Neural cell (in vitro differentiated cells): ENCODE measurements around the gene GNG3. TPM values are rescaled to one million over a fixed set of nuclear protein-coding genes. Genes with fewer than 3 reads are reported as not detected.

Experiments
- H2AFZ ChIP-seq: fragments of 200-600, 300-800 bp; sonication (generic), shearing (Covaris generic); 2 replicates; pipeline ENCODE4 v1.6.0; 2014; ENCODE audit warnings: low read depth, mild to moderate bottlenecking, antibody characterized with exemption, low read length, moderate library complexity
- H3F3A ChIP-seq: fragments of 200-600 bp; shearing (Covaris generic); 2 replicates; pipeline ENCODE4 v1.6.1; 2016; ENCODE audit warnings: mild to moderate bottlenecking, moderate library complexity, mixed read lengths, antibody characterized with exemption, low read length; ENCODE audit not compliant: insufficient read depth, poor library complexity, severe bottlenecking
- H3K27ac ChIP-seq: fragments of 200-600, 300-800 bp; sonication (generic), shearing (Covaris generic); 2 replicates; pipeline ENCODE4 v1.5.1; 2014; ENCODE audit warnings: mild to moderate bottlenecking, low read length, moderate library complexity
- H3K27me3 ChIP-seq: fragments of 300-800, 200-600 bp; sonication (generic), shearing (Covaris generic); 2 replicates; pipeline ENCODE4 v1.6.0; 2014; ENCODE audit warnings: mild to moderate bottlenecking, low read depth, low read length, moderate library complexity; ENCODE audit not compliant: insufficient read depth
- H3K36me3 ChIP-seq: fragments of 300-800, 200-600 bp; sonication (generic), shearing (Covaris generic); 2 replicates; pipeline ENCODE4 v1.5.1; 2014; ENCODE audit warnings: mild to moderate bottlenecking, antibody characterized with exemption, low read length, moderate library complexity; ENCODE audit not compliant: insufficient read depth
- H3K4me2 ChIP-seq: fragments of 300-800, 200-600 bp; sonication (generic), shearing (Covaris generic); 2 replicates; pipeline ENCODE4 v1.6.0; 2014; ENCODE audit warnings: mild to moderate bottlenecking, low read length
- H3K4me3 ChIP-seq: fragments of 300-800, 200-600 bp; sonication (generic), shearing (Covaris generic); 2 replicates; pipeline ENCODE4 v1.5.1; 2014; ENCODE audit warnings: mild to moderate bottlenecking, low read length, moderate library complexity
- H3K79me2 ChIP-seq: fragments of 200-600 bp; shearing (Covaris generic); replicated peaks from 2 replicates; pipeline ENCODE4 v1.6.0; 2014; ENCODE audit warnings: mild to moderate bottlenecking, low read length, moderate library complexity; ENCODE audit not compliant: insufficient read depth
- H3K9ac ChIP-seq: fragments of 300-800, 200-600 bp; sonication (generic), shearing (Covaris generic); 2 replicates; pipeline ENCODE4 v1.6.1; 2016; ENCODE audit warnings: mild to moderate bottlenecking, low read length, mixed read lengths
- H3K9me2 ChIP-seq: fragments of 200-600 bp; shearing (Covaris generic); 2 replicates; pipeline ENCODE4 v1.6.1; 2016; ENCODE audit warnings: mild to moderate bottlenecking, low read length, mixed read lengths; ENCODE audit not compliant: insufficient read depth
- H3K9me3 ChIP-seq: fragments of 200-600, 300-800 bp; sonication (generic), shearing (Covaris generic); 2 replicates; pipeline ENCODE4 v1.6.1; 2016; ENCODE audit warnings: mild to moderate bottlenecking, mixed run types, low read length, moderate library complexity, mixed read lengths
- H4K20me1 ChIP-seq: fragments of 200-600 bp; shearing (Covaris generic); 2 replicates; pipeline ENCODE4 v1.6.1; 2016; ENCODE audit warnings: mild to moderate bottlenecking, mixed run types; ENCODE audit not compliant: insufficient read depth
- CTCF ChIP-seq: fragments of 450-650 bp; IDR thresholded peaks from 2 replicates; pipeline ENCODE4 v1.5.1; 2014; ENCODE audit warnings: antibody characterized with exemption, mild to moderate bottlenecking, moderate library complexity; ENCODE audit not compliant: poor library complexity, severe bottlenecking
- EP300 ChIP-seq: fragments of 450-650 bp; conservative IDR thresholded peaks from 2 replicates; pipeline ENCODE4 v1.6.1; 2014; ENCODE audit warnings: antibody characterized with exemption, mild to moderate bottlenecking, moderate library complexity; ENCODE audit not compliant: poor library complexity, severe bottlenecking
- EZH2 ChIP-seq: fragments of 200-600, 300-800 bp; shearing (Covaris generic), sonication (generic); IDR thresholded peaks from 2 replicates; pipeline ENCODE4 v1.6.1; 2014; ENCODE audit warnings: antibody characterized with exemption, low read length, borderline replicate concordance, mild to moderate bottlenecking; ENCODE audit not compliant: insufficient read depth, poor library complexity, severe bottlenecking
- MXI1 ChIP-seq: fragments of 450-650 bp; conservative IDR thresholded peaks from 2 replicates; pipeline ENCODE4 v1.6.1; 2014; ENCODE audit warnings: antibody characterized with exemption, mild to moderate bottlenecking; ENCODE audit not compliant: poor library complexity, severe bottlenecking
- POLR2AphosphoS5 ChIP-seq: IDR thresholded peaks from 2 replicates; pipeline ENCODE4 v1.6.1; 2012
- RAD21 ChIP-seq: fragments of 450-650 bp; conservative IDR thresholded peaks from 2 replicates; pipeline ENCODE4 v1.6.1; 2014; ENCODE audit warnings: antibody characterized with exemption, mild to moderate bottlenecking, moderate library complexity
- REST ChIP-seq: IDR thresholded peaks from 2 replicates; pipeline ENCODE4 v1.6.1; 2012; ENCODE audit warnings: borderline replicate concordance
- SMC3 ChIP-seq: fragments of 450-650 bp; conservative IDR thresholded peaks from 2 replicates; pipeline ENCODE4 v1.6.1; 2014; ENCODE audit warnings: antibody characterized with exemption, mild to moderate bottlenecking, moderate library complexity; ENCODE audit not compliant: poor library complexity
- TAF1 ChIP-seq: IDR thresholded peaks from 2 replicates; pipeline ENCODE4 v1.6.1; 2012; ENCODE audit warnings: low read depth
- polyA plus RNA-seq: library from polyadenylated mRNA; depleted of rRNA; stranded (reverse); fragments of >200 nt; gene quantifications from 2 replicates; pipeline ENCODE4 v1.2.3, GENCODE V29; 2014

Gene GNG3
- polyA plus RNA-seq, 1 donor from 2014 or later = 121 TPM

GRCh38 chr11:62682518-62682917 lies 25.0 kb upstream of the GNG3 start:
- no peak overlapping the region for H3K9ac ChIP-seq
- no peaks in the 10 kb centered on the region for H4K20me1 ChIP-seq
- no peaks in the 10 kb centered on the region for H3K27me3 ChIP-seq
- H3K27ac ChIP-seq = no peak overlapping the region
- H3K36me3 ChIP-seq = no peaks in the 10 kb centered on the region
- H3K4me3 ChIP-seq = no peak overlapping the region
- H2AFZ ChIP-seq = no peak overlapping the region
- H3K9me2 ChIP-seq = no peaks in the 10 kb centered on the region
- no peak overlapping the region for H3K4me2 ChIP-seq
- peaks cover 8% of the 10 kb centered on the region for H3K79me2 ChIP-seq
- no peak for TF ChIP-seq CTCF
- no peak for TF ChIP-seq TAF1
- TF ChIP-seq REST = no peak
- TF ChIP-seq POLR2AphosphoS5 = no peak
- no peak for TF ChIP-seq EZH2
- no peak for TF ChIP-seq RAD21
- no peak for TF ChIP-seq SMC3
- no peak for TF ChIP-seq MXI1
- no peak for TF ChIP-seq EP300
- no peaks in the 10 kb centered on the region for H3K9me3 ChIP-seq
- H3F3A ChIP-seq = no peaks in the 10 kb centered on the region

GRCh38 chr11:62687508-62688396 lies 19.7 kb upstream of the GNG3 start:
- Histone ChIP-seq H3K4me3 (no peak overlapping the region), H3K27ac (no peak overlapping the region), H2AFZ (no peak overlapping the region)

More at GRCh38 chr11:62687508-62688396, 19.7 kb upstream of the GNG3 start:
- no peaks in the 10 kb centered on the region for H3K9me3 ChIP-seq
- H3K9ac ChIP-seq = no peak overlapping the region
- no peaks in the 10 kb centered on the region for H3K27me3 ChIP-seq
- H3K4me2 ChIP-seq = no peak overlapping the region
- H3K9me2 ChIP-seq = no peaks in the 10 kb centered on the region
- no peaks in the 10 kb centered on the region for H3K36me3 ChIP-seq
- no peaks in the 10 kb centered on the region for H3K79me2 ChIP-seq
- no peaks in the 10 kb centered on the region for H4K20me1 ChIP-seq
- H3F3A ChIP-seq = no peaks in the 10 kb centered on the region
- TF ChIP-seq EZH2 (no peak), REST (no peak), SMC3 (no peak)
